Fibroblast of lung (primary cell): ENCODE data around the gene HIPK3. TPM values are rescaled to one million over a fixed set of nuclear protein-coding genes. Genes with fewer than 3 reads are reported as not detected.

Experiments used
- DNase-seq, 2 donors: peaks; one replicate each; pipeline versions ENCODE4 v3.0.0 to v3.0.0-alpha.2; 2010; ENCODE audit warnings: low read depth in 2 of 2
- H2AFZ ChIP-seq: 2 replicates; pipeline ENCODE4 v1.5.1; 2012; ENCODE audit warnings: low read length, control low read depth, inconsistent platforms
- H3K27ac ChIP-seq: 2 replicates; pipeline ENCODE4 v1.5.1; 2011; ENCODE audit warnings: low read length, control low read depth; ENCODE audit not compliant: insufficient read depth
- H3K27me3 ChIP-seq: 2 replicates; pipeline ENCODE4 v1.5.1; 2011; ENCODE audit warnings: mild to moderate bottlenecking, low read length; ENCODE audit not compliant: control insufficient read depth, insufficient read depth
- H3K36me3 ChIP-seq: 2 replicates; pipeline ENCODE4 v1.5.1; 2011; ENCODE audit warnings: low read length; ENCODE audit not compliant: control insufficient read depth, insufficient read depth
- H3K4me1 ChIP-seq: 2 replicates; pipeline ENCODE4 v1.5.1; 2011; ENCODE audit warnings: low read length; ENCODE audit not compliant: control insufficient read depth, insufficient read depth; ENCODE audit errors: extremely low read depth
- H3K4me2 ChIP-seq: 2 replicates; pipeline ENCODE4 v1.5.1; 2011; ENCODE audit warnings: low read length, control low read depth; ENCODE audit not compliant: insufficient read depth; ENCODE audit errors: extremely low read depth
- H3K4me3 ChIP-seq, 4 experiments: fragments of 200-600 bp in 1 of 4; sonication (generic) in 1 of 4; replicated peaks in 1 of 4; 2 replicates each; pipeline ENCODE4 v1.5.1; 2011 to 2016; ENCODE audit warnings: low read length in 4 of 4, low read depth in 3 of 4, mild to moderate bottlenecking in 3 of 4, control low read depth in 2 of 4, inconsistent platforms in 1 of 4, mixed read lengths in 1 of 4; ENCODE audit not compliant: insufficient read depth in 1 of 4; ENCODE audit errors: control extremely low read depth in 1 of 4
- H3K79me2 ChIP-seq: 2 replicates; pipeline ENCODE4 v1.5.1; 2012; ENCODE audit warnings: mild to moderate bottlenecking, low read length, inconsistent platforms; ENCODE audit not compliant: control insufficient read depth, insufficient read depth
- H3K9ac ChIP-seq: 2 replicates; pipeline ENCODE4 v1.5.1; 2011; ENCODE audit warnings: mild to moderate bottlenecking, low read length, control low read depth; ENCODE audit not compliant: insufficient read depth
- H3K9me3 ChIP-seq: 2 replicates; pipeline ENCODE4 v1.5.1; 2012; ENCODE audit warnings: low read depth, low read length; ENCODE audit not compliant: control insufficient read depth, insufficient read depth
- H4K20me1 ChIP-seq: 2 replicates; pipeline ENCODE4 v1.5.1; 2011; ENCODE audit warnings: low read length; ENCODE audit not compliant: control insufficient read depth, insufficient read depth; ENCODE audit errors: extremely low read depth
- CTCF ChIP-seq, 2 donors: IDR thresholded peaks in 1 of 2; conservative IDR thresholded peaks in 1 of 2; 1 replicate in 1 of 2; 2 replicates in 1 of 2; pipeline ENCODE4 v1.5.1; 2011 to 2012; ENCODE audit warnings: low read length in 2 of 2, control low read depth in 1 of 2, inconsistent platforms in 1 of 2, low read depth in 1 of 2, mild to moderate bottlenecking in 1 of 2
- EZH2 ChIP-seq: IDR thresholded peaks from 2 replicates; pipeline ENCODE4 v1.5.1; 2012; ENCODE audit warnings: low read length, control low read depth, mild to moderate bottlenecking; ENCODE audit errors: missing control alignments
- polyA plus RNA-seq, 2 donors: library from polyadenylated mRNA; depleted of rRNA in 1 of 2; stranded (reverse) in 1 of 2; unstranded in 1 of 2; fragments of >200 nt; gene quantifications; 2 replicates each; pipeline ENCODE4 v1.2.1, GENCODE V29; 2011 to 2012; ENCODE audit warnings: missing spikeins in 1 of 2
- total RNA-seq: library from RNA; depleted of rRNA; stranded (reverse); fragments of >200 nt; gene quantifications from 2 replicates; pipeline ENCODE4 v1.2.1, GENCODE V29; 2014

The HIPK3 gene
- total and polyA plus RNA-seq, 2 donors (not counting 1 experiment from before 2014, with no cell fraction given): 24.5 to 89.8 TPM

- Histone ChIP-seq H3K4me2 (no peak overlapping the region), H3K27me3 (no peaks in the 10 kb centered on the region), H3K79me2 (peaks cover 85% of the 10 kb centered on the region), H3K9ac (no peak overlapping the region), H3K9me3 (no peaks in the 10 kb centered on the region), H3K4me1 (peaks cover 7% of the 10 kb centered on the region), H3K27ac (no peak overlapping the region), H4K20me1 (peaks cover 18% of the 10 kb centered on the region), H2AFZ (no peak overlapping the region), H3K4me3 (no peak overlapping the region), H3K36me3 (no peaks in the 10 kb centered on the region)
- peak; percentile 17 to 62 for DNase-seq
- TF ChIP-seq CTCF (conservative IDR thresholded peaks at IDR 0.05 in 1 of 2, IDR thresholded peaks at IDR 0.05 in 1 of 2; ENCODE audit: low read depth in 1 of 2, low read length in 2 of 2) (no peak), EZH2 (no peak)
Measured at GRCh38 chr11:33262011-33262645, 4.9 kb downstream of the HIPK3 start.

DNA sequence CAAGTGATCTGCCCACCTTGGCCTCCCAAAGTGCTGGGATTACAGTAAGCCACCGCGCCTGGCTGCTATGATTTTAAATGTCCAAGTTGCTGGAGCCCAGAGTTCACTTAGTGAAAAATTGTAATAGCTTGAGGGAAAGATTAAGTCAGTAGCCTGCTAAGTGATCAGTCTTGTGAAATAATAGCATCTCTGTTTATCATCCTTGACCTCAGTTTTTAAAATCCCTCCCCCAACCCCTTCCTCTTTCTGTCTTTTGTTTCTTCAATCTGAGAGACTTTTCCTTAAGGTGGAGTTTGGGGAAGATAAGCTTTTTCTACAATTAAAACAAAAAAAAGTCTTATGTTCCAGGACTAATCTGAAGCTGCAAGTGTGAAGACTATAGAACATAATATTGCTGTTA is 6.4 kb downstream of the HIPK3 start:
- H4K20me1 ChIP-seq: peaks cover 18% of the 10 kb centered on the region
- H3K4me3 ChIP-seq: no peak overlapping the region
- peaks cover 7% of the 10 kb centered on the region for H3K4me1 ChIP-seq
- H3K27ac ChIP-seq: no peak overlapping the region
- no peak overlapping the region for H3K4me2 ChIP-seq
- no peak overlapping the region for H2AFZ ChIP-seq
- TF ChIP-seq CTCF (conservative IDR thresholded peaks at IDR 0.05 in 1 of 2, IDR thresholded peaks at IDR 0.05 in 1 of 2; ENCODE audit: low read depth in 1 of 2, low read length in 2 of 2) (no peak), EZH2 (no peak)
- no peaks in the 10 kb centered on the region for H3K27me3 ChIP-seq
- DNase-seq: no peak
- no peak overlapping the region for H3K9ac ChIP-seq
- H3K9me3 ChIP-seq: no peaks in the 10 kb centered on the region
- H3K36me3 ChIP-seq: no peaks in the 10 kb centered on the region
- H3K79me2 ChIP-seq: peaks cover 96% of the 10 kb centered on the region

- no peak overlapping the region for H3K4me3 ChIP-seq
- H2AFZ ChIP-seq: no peak overlapping the region
- H3K36me3 ChIP-seq: no peaks in the 10 kb centered on the region
- peaks cover 12% of the 10 kb centered on the region for H4K20me1 ChIP-seq
- no peaks in the 10 kb centered on the region for H3K9me3 ChIP-seq
- no peak for DNase-seq
- H3K79me2 ChIP-seq: peaks cover 94% of the 10 kb centered on the region
- no peaks in the 10 kb centered on the region for H3K27me3 ChIP-seq
- H3K27ac ChIP-seq: no peak overlapping the region
- TF ChIP-seq CTCF (conservative IDR thresholded peaks at IDR 0.05 in 1 of 2, IDR thresholded peaks at IDR 0.05 in 1 of 2; ENCODE audit: low read depth in 1 of 2, low read length in 2 of 2): no peak
- no peak for TF ChIP-seq EZH2
- H3K4me2 ChIP-seq: no peak overlapping the region
- no peak overlapping the region for H3K9ac ChIP-seq
- peaks cover 7% of the 10 kb centered on the region for H3K4me1 ChIP-seq
Measured at GRCh38 chr11:33264926-33265325, 7.7 kb downstream of the HIPK3 start.
